ENCODE results near the gene MYH3. TPM values are rescaled to one million over a fixed set of nuclear protein-coding genes. Genes with fewer than 3 reads are reported as not detected.

Gene MYH3
- total RNA-seq, 1 donor from 2014 or later = 3.8 TPM

- no peak for DNase-seq (ENCODE audit: low spot score)
These were observed 42.5 kb downstream of the MYH3 start for GRCh38 chr17:10614536-10615155.

GRCh38 chr17:10613775-10614513 lies 43.2 kb downstream of the MYH3 start:
- DNase-seq (ENCODE audit: low spot score) = no peak

GRCh38 chr17:10612957-10613744 lies 44.0 kb downstream of the MYH3 start:
- no peak for DNase-seq (ENCODE audit: low spot score)

GRCh38 chr17:10610884-10611283 lies 46.2 kb downstream of the MYH3 start:
- DNase-seq (ENCODE audit: low spot score) = no peak

- DNase-seq (ENCODE audit: low spot score) = no peak
These were observed 48.9 kb downstream of the MYH3 start for GRCh38 chr17:10608244-10608643.

- DNase-seq (ENCODE audit: low spot score) = no peak
These were observed 51.0 kb downstream of the MYH3 start for GRCh38 chr17:10606110-10606509.

GRCh38 chr17:10605221-10605783 lies 51.8 kb downstream of the MYH3 start:
- DNase-seq (ENCODE audit: low spot score) = no peak

- no peak for DNase-seq (ENCODE audit: low spot score)
These were observed 52.6 kb downstream of the MYH3 start for GRCh38 chr17:10604521-10604920.

- DNase-seq (ENCODE audit: low spot score) = no peak
These were observed 53.2 kb downstream of the MYH3 start for GRCh38 chr17:10603931-10604330.

- no peak for DNase-seq (ENCODE audit: low spot score)
These were observed 56.5 kb downstream of the MYH3 start for GRCh38 chr17:10600571-10600970.

- no peak for DNase-seq (ENCODE audit: low spot score)
These were observed 58.5 kb downstream of the MYH3 start for GRCh38 chr17:10598621-10599020.

GRCh38 chr17:10589553-10590145 lies 67.5 kb downstream of the MYH3 start:
- DNase-seq (ENCODE audit: low spot score) = no peak

- no peak for DNase-seq (ENCODE audit: low spot score)
These were observed 71.6 kb downstream of the MYH3 start for GRCh38 chr17:10585529-10585928.

- no peak for DNase-seq (ENCODE audit: low spot score)
These were observed 73.3 kb downstream of the MYH3 start for GRCh38 chr17:10583834-10584233.

- no peak for DNase-seq (ENCODE audit: low spot score)
These were observed 77.8 kb downstream of the MYH3 start for GRCh38 chr17:10579270-10579669.

Other genes starting within 250 kb of the MYH3 start
- not detected for gene MYH8, start 235.4 kb downstream of the MYH3 start, total RNA-seq
- gene MYH4, start 187.8 kb downstream of the MYH3 start, total RNA-seq = not detected
- 0.06 TPM for gene MYH1, start 138.8 kb downstream of the MYH3 start, total RNA-seq
- not detected for gene MYH2, start 107.7 kb downstream of the MYH3 start, total RNA-seq
- gene SCO1, start 40.2 kb upstream of the MYH3 start, total RNA-seq = 42.9 TPM
- gene ADPRM, start 40.3 kb upstream of the MYH3 start, total RNA-seq = 6.8 TPM
- 20.8 TPM for gene TMEM220, start 72.7 kb upstream of the MYH3 start, total RNA-seq
- not detected for gene TMEM238L, start 146.8 kb upstream of the MYH3 start, total RNA-seq
- gene PIRT, start 180.8 kb upstream of the MYH3 start, total RNA-seq = not detected

All from mesenteric fat pad (tissue), 1 donor.